NCI-H82 (cell line): Measurements from ENCODE around the gene PTPN4.
"Not testable (repeated sequence)": the region's sequence is repeated elsewhere in the genome, so short reads cannot be mapped to it uniquely, and the experiment has no call there.

ENCODE experiments used
- DNase-seq: peaks from one replicate; lab custom pipeline; 2025; lab: John Stamatoyannopoulos, UW

PTPN4 gene

GRCh38 chr2:120018549-120018948 lies 258.8 kb downstream of the PTPN4 start:
- DNase-seq = no peak

GRCh38 chr2:120020554-120020953 lies 260.8 kb downstream of the PTPN4 start:
- no peak for DNase-seq

- not testable (repeated sequence) for DNase-seq
Observed at GRCh38 chr2:120022505-120022904, 262.8 kb downstream of the PTPN4 start.

GRCh38 chr2:120026890-120027289 lies 267.2 kb downstream of the PTPN4 start:
- no peak for DNase-seq

DNA sequence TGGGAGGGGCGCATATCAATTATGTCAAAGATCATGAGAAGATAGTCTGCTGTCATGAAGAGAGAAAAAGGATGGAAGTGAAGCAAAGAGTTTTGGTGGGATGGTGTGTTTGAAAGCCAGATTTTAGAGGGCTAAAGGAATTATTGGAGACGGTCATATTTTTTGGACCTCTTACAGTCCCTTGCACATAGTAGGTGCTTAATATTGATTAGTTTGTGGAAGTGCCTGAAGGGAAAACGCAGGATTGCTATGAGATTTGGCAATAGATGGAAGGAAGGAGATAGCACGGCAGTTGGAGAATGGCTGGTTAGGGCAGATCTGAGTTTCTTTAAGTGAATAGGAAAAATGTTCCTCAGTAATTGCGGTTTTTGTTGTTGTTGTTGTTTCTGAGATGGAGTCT lies 269.1 kb downstream of the PTPN4 start:
- DNase-seq = no peak

- no peak for DNase-seq
Observed at GRCh38 chr2:120029672-120030640, 270.2 kb downstream of the PTPN4 start.

DNA sequence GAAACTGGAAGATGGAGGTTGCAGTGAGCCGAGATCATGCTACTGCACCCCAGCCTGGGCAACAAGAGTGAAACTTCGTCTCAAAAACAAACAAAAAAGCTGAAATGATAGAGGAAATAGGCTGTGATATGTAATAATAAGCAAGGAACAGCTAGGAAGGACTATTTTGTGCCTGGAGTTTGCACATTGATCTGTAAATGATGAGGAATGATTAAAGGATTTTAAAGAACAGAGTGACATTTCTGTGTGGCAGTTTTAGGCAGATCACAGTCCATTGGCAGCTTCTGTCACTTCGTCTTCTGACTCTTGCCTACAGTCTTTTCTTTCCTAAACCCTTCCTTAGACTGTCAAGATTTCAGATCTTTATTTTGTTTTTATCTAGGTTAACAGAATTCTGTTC lies 272.6 kb downstream of the PTPN4 start:
- DNase-seq = no peak
